Measurements from ENCODE around the gene KSR1. TPM values are rescaled to one million over a fixed set of nuclear protein-coding genes. Genes with fewer than 3 reads are reported as not detected.

The KSR1 gene
- total and polyA plus RNA-seq, 2 of the 4 experiments (the other 2 are of a cell fraction): 12.5 to 21.9 TPM

GRCh38 chr17:27475070-27475673 is 18.9 kb downstream of the KSR1 start:
- no peak overlapping the region for H4K8ac ChIP-seq (ENCODE audit: low read depth in 2 of 2, low read length in 2 of 2)
- peaks cover 8% of the 10 kb centered on the region; the same call in 1 of the 2 replicates for H3K36me3 ChIP-seq (ENCODE audit: control insufficient read depth, insufficient read depth, low read length)
- H3K4ac ChIP-seq (ENCODE audit: low read depth, low read length): no peak overlapping the region
- H3K23ac ChIP-seq (ENCODE audit: low read depth, low read length): no peak overlapping the region
- TF ChIP-seq POLR2A (IDR thresholded peaks at IDR 0.05; ENCODE audit: low read depth, low read length) (no peak), FOS (IDR thresholded peaks at IDR 0.05; ENCODE audit: low read depth, low read length) (no peak), NFE2L2 (IDR thresholded peaks at IDR 0.05; ENCODE audit: low read depth, low read length) (no peak), BHLHE40 (IDR thresholded peaks at IDR 0.05; ENCODE audit: low read depth, low read length) (no peak), RFX5 (IDR thresholded peaks at IDR 0.05; ENCODE audit: low read depth, low read length) (no peak), MAFK (IDR thresholded peaks at IDR 0.05; ENCODE audit: low read depth, low read length) (no peak)
- no peaks in the 10 kb centered on the region for H3K9me3 ChIP-seq (ENCODE audit: control insufficient read depth, insufficient read depth, low read length)
- H3K18ac ChIP-seq (ENCODE audit: low read depth, low read length): no peak overlapping the region
- no peak overlapping the region for H3K4me2 ChIP-seq (ENCODE audit: low read depth, low read length)
- peaks cover 95% of the 10 kb centered on the region for H4K20me1 ChIP-seq (ENCODE audit: insufficient read depth, low read length)
- H3K9ac ChIP-seq (ENCODE audit: low read depth, low read length): no peak overlapping the region
- no peak overlapping the region for H2BK15ac ChIP-seq (ENCODE audit: low read depth, low read length)
- dilution Hi-C loops (cut with HindIII; ENCODE audit: low sequenced_read_pairs, unreplicated experiment) (no loop called here), in situ Hi-C loops (cut with MboI; ENCODE audit: low sequenced_read_pairs) (no loop called here), intact Hi-C loops (cut with micrococcal nuclease) (no loop called here)
- H3K27me3 ChIP-seq (ENCODE audit: control insufficient read depth, insufficient read depth, low read length): no peaks in the 10 kb centered on the region
- H3K9me1 ChIP-seq (ENCODE audit: insufficient read depth, low read length): peaks cover 40% of the 10 kb centered on the region
- H3K4me1 ChIP-seq (ENCODE audit: control insufficient read depth, insufficient read depth, low read length): peaks cover 28% of the 10 kb centered on the region
- H2BK120ac ChIP-seq (ENCODE audit: low read depth, low read length): no peak overlapping the region
- H2AK5ac ChIP-seq (ENCODE audit: low read depth, low read length): no peak overlapping the region
- no peak overlapping the region for H3K4me3 ChIP-seq (ENCODE audit: insufficient read depth, low read depth, low read length)
- H2AK9ac ChIP-seq (replicated peaks; ENCODE audit: low read depth, low read length, poor library complexity): no peak overlapping the region
- CTCF ChIA-PET: no interaction called here
- no peak overlapping the region for H2AFZ ChIP-seq (replicated peaks; ENCODE audit: low read length, poor library complexity)
- H3K79me1 ChIP-seq (ENCODE audit: low read depth in 1 of 2, low read length in 2 of 2): peaks cover 45 to 94% of the 10 kb centered on the region in 2 experiments
- no peak overlapping the region for H2BK20ac ChIP-seq (ENCODE audit: low read depth, low read length)
- H3K14ac ChIP-seq (replicated peaks; ENCODE audit: low read depth, low read length): no peak overlapping the region
- DNase-seq: no peak
- H4K5ac ChIP-seq (ENCODE audit: low read depth, low read length): no peak overlapping the region
- no TSS peak for BruUV-seq (replicated peaks)
- H4K91ac ChIP-seq (ENCODE audit: insufficient read depth, low read depth, low read length): no peak overlapping the region
- no peak overlapping the region for H3K56ac ChIP-seq (ENCODE audit: extremely low read depth, insufficient read depth, low read length)
- POLR2A ChIA-PET (ENCODE audit: unreplicated experiment): no interaction called here
- H2BK5ac ChIP-seq (ENCODE audit: low read depth, low read length, poor library complexity, severe bottlenecking): no peak overlapping the region
- ATAC-seq (ENCODE audit: low read depth): no peak
- WGBS, 2 experiments (ENCODE audit: extremely low coverage in 2 of 2, insufficient read length in 1 of 2): 96% methylated on average over 4 of the region's 10 CpGs; no CpG with 5 or more reads in 1 of the 2 experiments
- H3K27ac ChIP-seq (ENCODE audit: insufficient read depth, low read length): no peak overlapping the region
